GM10266 (cell line): ENCODE measurements around the gene SURF6.

Experiments
- DNase-seq: peaks from one replicate; pipeline ENCODE4 v3.0.0; 2012; ENCODE audit errors: extremely low spot score
- TF ChIP-seq, protein P1 (sequence below): IDR thresholded peaks from 2 replicates; pipeline ENCODE4 v1.5.1; 2012; ENCODE audit warnings: mild to moderate bottlenecking, low read depth; ENCODE audit not compliant: control insufficient read depth, insufficient read depth; ENCODE audit errors: missing control alignments

Gene SURF6

DNA sequence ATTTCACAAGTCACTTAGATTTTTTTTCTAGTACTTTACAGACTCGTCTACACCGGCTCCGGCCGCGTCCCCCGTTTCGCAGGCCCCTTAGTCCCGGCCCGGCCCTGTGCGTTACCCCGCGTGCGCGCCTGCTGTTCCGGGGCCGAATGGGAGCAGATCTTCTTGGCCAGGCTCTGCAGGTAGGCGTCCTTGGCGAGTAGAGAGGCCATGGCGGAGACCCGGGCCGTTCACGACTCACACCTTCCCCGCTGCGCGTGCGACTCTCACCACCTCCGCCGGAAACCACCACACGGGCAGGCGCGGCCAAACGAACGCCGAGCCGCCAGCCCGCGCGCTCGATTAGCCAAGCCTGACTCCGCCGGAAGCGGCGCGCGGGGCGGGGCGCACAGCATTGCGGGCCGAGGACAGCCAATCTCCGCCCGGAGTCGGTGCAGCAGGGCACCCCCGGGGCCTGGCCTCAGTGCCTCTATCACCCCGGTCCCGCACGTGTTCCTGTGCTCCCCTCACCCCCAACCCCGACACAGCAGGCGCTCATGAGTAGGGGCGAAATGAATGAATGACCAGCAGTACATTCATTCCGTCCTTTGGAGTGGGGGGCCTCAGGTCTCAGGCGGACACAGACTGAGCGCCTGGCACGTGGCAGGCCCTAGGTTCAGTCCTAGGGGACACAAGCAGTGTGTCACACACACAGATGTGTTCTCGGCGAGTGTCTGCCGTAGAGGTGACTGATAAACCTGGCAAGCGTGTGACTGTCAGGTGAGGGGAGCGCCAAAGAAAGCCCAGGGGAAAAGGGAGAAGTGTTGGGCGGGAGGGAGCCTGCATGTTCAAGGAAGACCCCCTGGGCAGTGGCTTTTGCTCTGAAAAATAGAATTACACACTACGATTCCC lies at the start of gene SURF6:
TSS of gene SURF6 (minus strand) at position 265 of the 888 bp plus-strand sequence. CDS start at position 209, 56 bp downstream.
- DNase-seq: peak; percentile 94
- TF ChIP-seq, protein P1, sequence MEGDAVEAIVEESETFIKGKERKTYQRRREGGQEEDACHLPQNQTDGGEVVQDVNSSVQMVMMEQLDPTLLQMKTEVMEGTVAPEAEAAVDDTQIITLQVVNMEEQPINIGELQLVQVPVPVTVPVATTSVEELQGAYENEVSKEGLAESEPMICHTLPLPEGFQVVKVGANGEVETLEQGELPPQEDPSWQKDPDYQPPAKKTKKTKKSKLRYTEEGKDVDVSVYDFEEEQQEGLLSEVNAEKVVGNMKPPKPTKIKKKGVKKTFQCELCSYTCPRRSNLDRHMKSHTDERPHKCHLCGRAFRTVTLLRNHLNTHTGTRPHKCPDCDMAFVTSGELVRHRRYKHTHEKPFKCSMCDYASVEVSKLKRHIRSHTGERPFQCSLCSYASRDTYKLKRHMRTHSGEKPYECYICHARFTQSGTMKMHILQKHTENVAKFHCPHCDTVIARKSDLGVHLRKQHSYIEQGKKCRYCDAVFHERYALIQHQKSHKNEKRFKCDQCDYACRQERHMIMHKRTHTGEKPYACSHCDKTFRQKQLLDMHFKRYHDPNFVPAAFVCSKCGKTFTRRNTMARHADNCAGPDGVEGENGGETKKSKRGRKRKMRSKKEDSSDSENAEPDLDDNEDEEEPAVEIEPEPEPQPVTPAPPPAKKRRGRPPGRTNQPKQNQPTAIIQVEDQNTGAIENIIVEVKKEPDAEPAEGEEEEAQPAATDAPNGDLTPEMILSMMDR: no peak

DNA sequence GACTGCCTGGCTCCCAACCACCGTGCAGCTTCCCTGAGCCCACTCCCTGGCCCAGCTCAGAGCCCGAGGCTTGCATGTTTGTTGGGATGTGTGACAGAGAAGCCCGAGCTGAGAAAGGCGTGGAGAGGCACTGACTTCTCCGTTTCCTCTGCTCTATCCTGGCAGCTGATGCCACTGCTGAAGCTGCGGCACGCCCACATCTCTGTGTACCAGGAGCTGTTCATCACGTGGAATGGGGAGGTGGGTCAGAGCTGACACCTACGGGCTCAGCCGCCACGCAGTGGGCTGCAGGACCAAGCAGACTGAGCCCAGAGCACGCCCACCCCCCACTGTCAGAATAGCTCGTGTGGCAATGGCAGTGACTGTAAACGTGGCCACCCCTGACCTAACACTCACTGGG lies 49.5 kb upstream of the SURF6 start:
- TF ChIP-seq, protein P1: no peak
- no peak for DNase-seq

DNA sequence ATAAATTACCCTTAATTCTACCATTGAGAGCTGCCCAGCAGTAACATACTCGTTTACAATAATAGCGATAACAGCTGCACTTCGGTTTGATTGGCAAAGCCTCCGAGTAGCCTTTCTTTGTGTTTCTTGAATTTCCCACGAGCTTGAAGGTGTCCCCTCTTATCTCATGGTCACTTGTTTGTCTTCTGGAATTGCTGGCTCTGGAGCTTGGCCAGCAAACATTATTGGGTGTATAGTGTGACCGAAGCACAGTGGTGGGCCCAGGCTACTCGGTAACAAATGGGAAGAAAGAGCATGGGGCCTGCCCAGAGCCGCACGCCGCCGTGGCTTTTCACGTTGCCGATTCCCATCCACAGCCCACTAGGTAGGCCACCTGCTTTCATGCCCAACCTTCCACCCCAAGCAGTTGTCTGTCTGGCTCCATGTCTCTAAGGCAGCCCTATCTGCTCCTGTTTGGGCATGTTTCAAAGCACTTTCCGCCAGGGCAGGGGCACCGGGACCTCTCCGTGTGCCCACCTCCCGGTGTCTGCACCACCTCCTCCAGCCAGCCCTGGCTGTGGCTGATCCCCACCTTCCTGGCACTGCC lies 48.8 kb upstream of the SURF6 start:
- TF ChIP-seq, protein P1: no peak
- no peak for DNase-seq

DNA sequence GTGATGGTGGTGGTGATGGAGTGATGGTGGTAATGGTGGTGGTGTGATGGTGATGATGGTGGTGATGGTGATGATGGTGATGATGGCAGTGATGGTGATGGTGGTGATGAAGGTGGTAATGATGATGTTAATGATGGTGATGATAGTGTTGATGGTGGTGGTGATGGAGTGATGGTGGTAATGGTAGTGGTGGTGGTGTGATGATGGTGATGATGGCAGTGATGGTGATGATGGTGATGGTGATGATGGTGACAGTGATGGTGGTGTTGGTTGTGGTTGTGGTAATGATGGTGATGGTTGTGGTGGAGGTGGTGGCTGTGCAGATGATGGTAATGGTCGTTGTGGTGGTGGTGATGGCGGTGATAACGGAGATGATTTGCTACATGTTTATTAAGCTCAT lies 47.5 kb upstream of the SURF6 start:
- DNase-seq: no peak
- TF ChIP-seq, protein P1: no peak

DNA sequence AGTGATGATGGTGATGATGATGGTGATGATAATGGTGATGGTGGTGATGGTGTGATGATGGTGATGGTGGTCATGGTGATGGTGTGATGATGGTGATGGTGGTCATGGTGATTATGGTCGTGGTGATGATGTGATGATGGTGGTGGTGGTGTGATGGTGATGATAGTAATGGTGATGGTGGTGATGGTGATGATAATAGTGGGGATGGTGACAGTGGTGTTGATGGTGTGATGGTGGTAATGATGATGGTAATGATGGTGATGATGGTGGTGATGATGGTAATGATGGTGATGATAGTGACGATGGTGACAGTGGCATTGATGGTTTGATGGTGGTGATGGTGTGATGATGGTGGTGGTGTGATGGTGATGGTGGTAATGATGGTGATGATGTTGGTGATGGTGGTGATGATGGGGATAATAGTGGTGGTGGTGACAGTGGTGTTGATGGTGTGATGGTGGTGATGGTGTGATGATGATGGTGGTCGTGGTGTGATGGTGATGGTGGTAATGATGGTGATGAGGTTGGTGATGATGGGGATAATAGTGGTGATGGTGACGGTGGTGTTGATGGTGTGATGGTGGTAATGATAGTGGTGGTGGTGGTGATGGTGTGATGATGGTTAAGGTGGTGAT lies 46.6 kb upstream of the SURF6 start:
- DNase-seq: no peak
- TF ChIP-seq, protein P1: no peak

DNA sequence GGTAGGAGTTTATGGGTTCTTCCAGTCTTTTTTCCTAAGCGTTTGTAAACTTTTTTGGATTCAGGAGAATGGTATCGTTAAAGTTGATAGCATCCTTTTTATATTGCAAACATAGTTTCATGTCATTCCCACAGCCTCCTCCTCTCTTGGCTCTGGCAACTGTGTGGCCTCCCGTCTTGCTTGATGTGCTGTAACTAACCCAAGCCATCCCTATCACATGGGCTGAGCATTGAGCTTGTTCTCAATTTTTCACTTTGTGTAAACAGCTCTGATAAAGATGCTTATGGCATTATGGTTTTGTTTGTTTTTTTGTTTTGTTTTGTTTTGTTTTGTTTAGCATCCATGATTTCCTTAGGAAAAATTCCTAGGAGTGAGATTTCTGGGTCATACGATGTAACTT lies 44.7 kb upstream of the SURF6 start:
- TF ChIP-seq, protein P1: no peak
- no peak for DNase-seq
